GM12878 (cell line): ENCODE data around the gene RGS14. TPM values are rescaled to one million over a fixed set of nuclear protein-coding genes. Genes with fewer than 3 reads are reported as not detected.

Experiments used
- BCL11A ChIP-seq: IDR thresholded peaks from 2 replicates; pipeline ENCODE4 v1.6.1; 2011; ENCODE audit warnings: low read depth, low read length
- CEBPB ChIP-seq, 2 experiments: fragments of 150-350 bp in 1 of 2; IDR thresholded peaks; 2 replicates each; pipeline ENCODE4 v1.6.1; 2012 to 2014; ENCODE audit warnings: low read depth in 2 of 2, low read length in 2 of 2, borderline replicate concordance in 1 of 2, inconsistent platforms in 1 of 2
- EED ChIP-seq: sonication (generic); IDR thresholded peaks from 2 replicates; pipeline ENCODE4 v1.6.1; 2016; ENCODE audit warnings: antibody characterized with exemption, low read depth
- IKZF2 ChIP-seq, 2 experiments: fragments of 450-650 bp; IDR thresholded peaks; 2 replicates each; pipeline ENCODE4 v1.6.1; 2017; ENCODE audit warnings: mild to moderate bottlenecking in 2 of 2, moderate library complexity in 2 of 2
- IRF4 ChIP-seq: IDR thresholded peaks from 2 replicates; pipeline ENCODE4 v1.6.1; 2011; ENCODE audit warnings: low read depth, low read length
- KLF5 ChIP-seq: fragments of 450-650 bp; IDR thresholded peaks from 2 replicates; pipeline ENCODE4 v1.6.1; 2014; ENCODE audit warnings: mild to moderate bottlenecking; ENCODE audit not compliant: partially characterized antibody
- MTA2 ChIP-seq: fragments of 450-650 bp; IDR thresholded peaks from 2 replicates; pipeline ENCODE4 v1.6.1; 2016; ENCODE audit warnings: low read depth, mild to moderate bottlenecking, moderate library complexity
- MTA3 ChIP-seq: IDR thresholded peaks from 2 replicates; pipeline ENCODE4 v1.6.1; 2012; ENCODE audit warnings: low read length, inconsistent platforms, borderline replicate concordance
- NBN ChIP-seq: fragments of 450-650 bp; IDR thresholded peaks from 2 replicates; pipeline ENCODE4 v1.6.1; 2016
- NFIC ChIP-seq: IDR thresholded peaks from 2 replicates; pipeline ENCODE4 v1.6.1; 2012; ENCODE audit warnings: low read depth, mild to moderate bottlenecking, inconsistent platforms, low read length, moderate library complexity
- NR2C2 ChIP-seq: IDR thresholded peaks from 2 replicates; pipeline ENCODE4 v1.6.1; 2011; ENCODE audit warnings: borderline replicate concordance, low read depth; ENCODE audit not compliant: control insufficient read depth, insufficient read length
- PAX5 ChIP-seq: IDR thresholded peaks from 2 replicates; pipeline ENCODE4 v1.6.1; 2011; ENCODE audit warnings: low read depth, low read length, borderline replicate concordance
- RAD21 ChIP-seq: IDR thresholded peaks from 2 replicates; pipeline ENCODE4 v1.6.1; 2011; ENCODE audit warnings: mild to moderate bottlenecking, low read depth, low read length, moderate library complexity; ENCODE audit not compliant: insufficient read depth
- RB1 ChIP-seq: fragments of 450-650 bp; formaldehyde crosslinking; IDR thresholded peaks from 2 replicates; pipeline ENCODE4 v1.6.1; 2017; ENCODE audit warnings: mild to moderate bottlenecking, borderline replicate concordance
- RELA ChIP-seq: fragments of 450-650 bp; IDR thresholded peaks from 2 replicates; pipeline ENCODE4 v1.8.0; 2014; ENCODE audit warnings: borderline replicate concordance; ENCODE audit not compliant: partially characterized antibody
- SMAD1 ChIP-seq: fragments of 450-650 bp; IDR thresholded peaks from 2 replicates; pipeline ENCODE4 v1.6.1; 2018; ENCODE audit warnings: mild to moderate bottlenecking, low read depth; ENCODE audit not compliant: partially characterized antibody
- SREBF1 ChIP-seq: IDR thresholded peaks from 2 replicates; pipeline ENCODE4 v1.6.1; 2012; ENCODE audit warnings: mild to moderate bottlenecking, low read length
- STAT3 ChIP-seq: IDR thresholded peaks from 2 replicates; pipeline ENCODE4 v1.6.1; 2011; ENCODE audit warnings: low read depth, low read length, improper control_type of control experiment
- YBX1 ChIP-seq: fragments of 450-650 bp; IDR thresholded peaks from 2 replicates; pipeline ENCODE4 v1.6.1; 2016; ENCODE audit warnings: antibody characterized with exemption
- ZSCAN29 ChIP-seq: fragments of 450-650 bp; IDR thresholded peaks from 2 replicates; pipeline ENCODE4 v1.6.1; 2017; ENCODE audit warnings: mild to moderate bottlenecking, moderate library complexity
- polyA plus RNA-seq, 11 experiments: library from polyadenylated mRNA; depleted of rRNA in 4 of 11; unstranded in 6 of 11; stranded (reverse) in 5 of 11; fragments of >200 nt; fragmentation: Nextera tagmentation in 4 of 11; fragmentation: Illumina TruSeq in 1 of 11; extraction: Ambion mirVana in 4 of 11; extraction: Trizol in 1 of 11; gene quantifications; 1 replicate in 1 of 11; 2 replicates in 10 of 11; pipeline versions ENCODE4 v1.2.1 to v1.2.3, GENCODE V29; 2011 to 2016; ENCODE audit warnings: inconsistent platforms in 2 of 11, missing spikeins in 2 of 11, low read depth in 1 of 11
- total RNA-seq, 4 experiments: library from RNA; depleted of rRNA in 3 of 4; stranded (reverse); fragments of >200 nt in 3 of 4; fragmentation: Illumina TruSeq in 1 of 4; extraction: Trizol in 1 of 4; gene quantifications; 2 replicates each; pipeline versions ENCODE4 v1.2.1 to v1.2.3, GENCODE V29; 2013 to 2021
- TF ChIP-seq, protein P1 (sequence below): fragments of 450-650 bp; IDR thresholded peaks from 2 replicates; pipeline ENCODE4 v1.6.1; 2018; ENCODE audit warnings: borderline replicate concordance, mild to moderate bottlenecking; ENCODE audit not compliant: partially characterized antibody
- TF ChIP-seq, protein P2 (sequence below): fragments of 150-350 bp; IDR thresholded peaks from 2 replicates; pipeline ENCODE4 v1.6.1; 2014; ENCODE audit warnings: mild to moderate bottlenecking, low read depth, low read length
- TF ChIP-seq, protein P3 (sequence below): fragments of 450-650 bp; formaldehyde crosslinking; IDR thresholded peaks from 2 replicates; pipeline ENCODE4 v1.5.0; 2022; ENCODE audit warnings: mild to moderate bottlenecking, missing genetic modification characterization

The RGS14 gene
- total and polyA plus RNA-seq, 10 of the 15 experiments (the other 5 are each of a cell fraction or from before 2014, with no cell fraction given): 0.19 to 88.7 (median 54.8) TPM

DNA sequence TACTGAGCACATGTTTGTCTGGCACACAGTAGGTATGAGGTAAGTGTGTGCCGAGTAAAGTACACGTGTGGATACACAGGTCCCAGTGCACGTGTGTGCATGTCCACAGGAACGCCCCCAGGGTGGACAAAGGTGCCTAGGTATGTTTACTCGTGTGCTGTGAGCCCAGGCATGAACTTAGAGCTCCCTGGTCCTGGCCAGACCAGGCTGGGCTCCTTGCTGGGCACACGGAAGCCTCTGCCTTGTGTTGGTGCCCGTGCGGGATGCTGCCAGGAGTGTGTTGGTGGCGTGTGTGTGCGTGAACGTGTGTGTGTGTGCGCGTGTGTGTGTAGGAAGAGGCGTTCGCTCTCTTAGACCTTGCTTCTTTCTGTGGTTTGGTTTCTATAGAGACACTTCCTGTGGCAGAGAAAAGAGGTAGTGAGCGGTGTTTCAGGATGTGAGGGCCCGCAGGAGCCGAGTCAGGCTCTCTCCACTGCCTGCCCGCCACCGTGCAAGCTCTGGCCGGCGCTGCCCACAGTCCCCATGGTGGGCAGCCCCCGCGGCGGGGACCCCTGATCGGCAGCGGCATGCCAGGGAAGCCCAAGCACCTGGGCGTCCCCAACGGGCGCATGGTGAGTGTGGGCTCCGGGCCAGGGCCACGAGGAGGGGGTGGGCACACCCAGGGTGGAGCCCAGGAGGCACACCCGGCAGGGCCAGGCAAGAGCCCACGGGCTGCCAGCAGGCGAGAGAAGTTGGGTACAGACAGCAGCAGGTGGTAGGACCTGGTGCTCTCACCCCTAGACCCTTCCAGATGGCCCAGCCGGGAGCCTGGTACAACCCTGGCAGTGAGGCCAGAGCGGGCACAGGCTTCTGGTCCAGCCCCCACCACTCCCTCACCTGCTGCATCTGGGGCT, at the start of gene RGS14 (continued):
- TF ChIP-seq, protein P1, sequence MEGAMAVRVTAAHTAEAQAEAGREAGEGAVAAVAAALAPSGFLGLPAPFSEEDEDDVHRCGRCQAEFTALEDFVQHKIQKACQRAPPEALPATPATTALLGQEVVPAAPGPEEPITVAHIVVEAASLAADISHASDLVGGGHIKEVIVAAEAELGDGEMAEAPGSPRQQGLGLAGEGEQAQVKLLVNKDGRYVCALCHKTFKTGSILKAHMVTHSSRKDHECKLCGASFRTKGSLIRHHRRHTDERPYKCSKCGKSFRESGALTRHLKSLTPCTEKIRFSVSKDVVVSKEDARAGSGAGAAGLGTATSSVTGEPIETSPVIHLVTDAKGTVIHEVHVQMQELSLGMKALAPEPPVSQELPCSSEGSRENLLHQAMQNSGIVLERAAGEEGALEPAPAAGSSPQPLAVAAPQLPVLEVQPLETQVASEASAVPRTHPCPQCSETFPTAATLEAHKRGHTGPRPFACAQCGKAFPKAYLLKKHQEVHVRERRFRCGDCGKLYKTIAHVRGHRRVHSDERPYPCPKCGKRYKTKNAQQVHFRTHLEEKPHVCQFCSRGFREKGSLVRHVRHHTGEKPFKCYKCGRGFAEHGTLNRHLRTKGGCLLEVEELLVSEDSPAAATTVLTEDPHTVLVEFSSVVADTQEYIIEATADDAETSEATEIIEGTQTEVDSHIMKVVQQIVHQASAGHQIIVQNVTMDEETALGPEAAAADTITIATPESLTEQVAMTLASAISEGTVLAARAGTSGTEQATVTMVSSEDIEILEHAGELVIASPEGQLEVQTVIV: peak; percentile 56
- TF ChIP-seq YBX1 (no peak), MTA3 (no peak), KLF5 (peak; percentile 55), SREBF1 (no peak), RELA (peak; percentile 39), MTA2 (peak; percentile 70), IRF4 (peak; percentile 70; the same call in 1 of the 2 replicates), PAX5 (no peak; the same call in 1 of the 2 replicates), ZSCAN29 (no peak), RAD21 (no peak), EED (peak; percentile 70; the same call in 1 of the 2 replicates), BCL11A (no peak; the same call in 1 of the 2 replicates), NBN (peak; percentile 98), IKZF2 (IDR thresholded peaks at IDR 0.05) (peak; percentile 77 to 87), SMAD1 (no peak), NR2C2 (no peak), STAT3 (no peak), RB1 (no peak; the same call in 1 of the 2 replicates), CEBPB (IDR thresholded peaks at IDR 0.05; ENCODE audit: borderline replicate concordance in 1 of 2, low read depth in 2 of 2, low read length in 2 of 2) (no peak), NFIC (no peak)
- TF ChIP-seq, protein P2, sequence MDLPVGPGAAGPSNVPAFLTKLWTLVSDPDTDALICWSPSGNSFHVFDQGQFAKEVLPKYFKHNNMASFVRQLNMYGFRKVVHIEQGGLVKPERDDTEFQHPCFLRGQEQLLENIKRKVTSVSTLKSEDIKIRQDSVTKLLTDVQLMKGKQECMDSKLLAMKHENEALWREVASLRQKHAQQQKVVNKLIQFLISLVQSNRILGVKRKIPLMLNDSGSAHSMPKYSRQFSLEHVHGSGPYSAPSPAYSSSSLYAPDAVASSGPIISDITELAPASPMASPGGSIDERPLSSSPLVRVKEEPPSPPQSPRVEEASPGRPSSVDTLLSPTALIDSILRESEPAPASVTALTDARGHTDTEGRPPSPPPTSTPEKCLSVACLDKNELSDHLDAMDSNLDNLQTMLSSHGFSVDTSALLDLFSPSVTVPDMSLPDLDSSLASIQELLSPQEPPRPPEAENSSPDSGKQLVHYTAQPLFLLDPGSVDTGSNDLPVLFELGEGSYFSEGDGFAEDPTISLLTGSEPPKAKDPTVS: no peak
- TF ChIP-seq, protein P3, sequence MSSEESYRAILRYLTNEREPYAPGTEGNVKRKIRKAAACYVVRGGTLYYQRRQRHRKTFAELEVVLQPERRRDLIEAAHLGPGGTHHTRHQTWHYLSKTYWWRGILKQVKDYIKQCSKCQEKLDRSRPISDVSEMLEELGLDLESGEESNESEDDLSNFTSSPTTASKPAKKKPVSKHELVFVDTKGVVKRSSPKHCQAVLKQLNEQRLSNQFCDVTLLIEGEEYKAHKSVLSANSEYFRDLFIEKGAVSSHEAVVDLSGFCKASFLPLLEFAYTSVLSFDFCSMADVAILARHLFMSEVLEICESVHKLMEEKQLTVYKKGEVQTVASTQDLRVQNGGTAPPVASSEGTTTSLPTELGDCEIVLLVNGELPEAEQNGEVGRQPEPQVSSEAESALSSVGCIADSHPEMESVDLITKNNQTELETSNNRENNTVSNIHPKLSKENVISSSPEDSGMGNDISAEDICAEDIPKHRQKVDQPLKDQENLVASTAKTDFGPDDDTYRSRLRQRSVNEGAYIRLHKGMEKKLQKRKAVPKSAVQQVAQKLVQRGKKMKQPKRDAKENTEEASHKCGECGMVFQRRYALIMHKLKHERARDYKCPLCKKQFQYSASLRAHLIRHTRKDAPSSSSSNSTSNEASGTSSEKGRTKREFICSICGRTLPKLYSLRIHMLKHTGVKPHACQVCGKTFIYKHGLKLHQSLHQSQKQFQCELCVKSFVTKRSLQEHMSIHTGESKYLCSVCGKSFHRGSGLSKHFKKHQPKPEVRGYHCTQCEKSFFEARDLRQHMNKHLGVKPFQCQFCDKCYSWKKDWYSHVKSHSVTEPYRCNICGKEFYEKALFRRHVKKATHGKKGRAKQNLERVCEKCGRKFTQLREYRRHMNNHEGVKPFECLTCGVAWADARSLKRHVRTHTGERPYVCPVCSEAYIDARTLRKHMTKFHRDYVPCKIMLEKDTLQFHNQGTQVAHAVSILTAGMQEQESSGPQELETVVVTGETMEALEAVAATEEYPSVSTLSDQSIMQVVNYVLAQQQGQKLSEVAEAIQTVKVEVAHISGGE (CRISPR knock-in tag): no peak
